A549 (cell line): ENCODE measurements around the gene GAREM1. TPM values are rescaled to one million over a fixed set of nuclear protein-coding genes. Genes with fewer than 3 reads are reported as not detected.

Experiments
- ATAC-seq, 2 experiments: fragments of 200-7000 bp in 1 of 2; fragments of >200 bp in 1 of 2; cut with Nextera tagmentation in 1 of 2; cut with Tn5 transposase in 1 of 2; 3 replicates each; pipeline versions ENCODE4 v1.8.0 to v1.9.1; 2018 to 2020; ENCODE audit warnings: mild to moderate bottlenecking in 1 of 2, moderate library complexity in 1 of 2
- CTCF ChIA-PET: fragments of 300-600 bp; sonication (Branson Sonifier 250); formaldehyde crosslinking; extraction: SDS; loops from one replicate; lab custom pipeline; 2021; ENCODE audit warnings: antibody characterized with exemption, inconsistent platforms; lab: Yijun Ruan, JAX
- POLR2A ChIA-PET: fragments of 350-600 bp; formaldehyde crosslinking; extraction: SDS; loops from one replicate; lab custom pipeline; 2021; ENCODE audit warnings: antibody characterized with exemption, inconsistent platforms; lab: Yijun Ruan, JAX
- DNase-seq, 2 experiments: peaks; one replicate each; pipeline versions ENCODE4 v3.0.0 to v3.0.0-alpha.2; 2011 to 2016; ENCODE audit warnings: low read depth in 1 of 2, low spot score in 1 of 2
- FAIRE-seq: peaks from 2 replicates; lab custom pipeline; 2011; peaks lifted over from hg19 to GRCh38; lab: Jason Lieb, UNC
- H3K27ac ChIP-seq, 2 experiments: fragments of >200 bp; sonication (Bioruptor Twin); formaldehyde crosslinking; 3 replicates each; pipeline ENCODE4 v1.5.1; 2016 to 2017
- H3K4me1 ChIP-seq: fragments of >200 bp; sonication (Bioruptor Twin); formaldehyde crosslinking; 3 replicates; pipeline ENCODE4 v1.6.1; 2016
- H3K4me2 ChIP-seq: fragments of >200 bp; sonication (Bioruptor Twin); formaldehyde crosslinking; 3 replicates; pipeline ENCODE4 v1.6.1; 2016
- H3K4me3 ChIP-seq: fragments of >200 bp; sonication (Bioruptor Twin); formaldehyde crosslinking; 3 replicates; pipeline ENCODE4 v1.5.1; 2016
- H3K9me3 ChIP-seq: fragments of >200 bp; sonication (Bioruptor Twin); formaldehyde crosslinking; 3 replicates; pipeline ENCODE4 v1.6.1; 2016
- BHLHE40 ChIP-seq: IDR thresholded peaks from 2 replicates; pipeline ENCODE4 v1.6.1; 2012; ENCODE audit warnings: low read depth, low read length, inconsistent platforms
- CBX8 ChIP-seq: fragments of 200-600 bp; sonication (generic); IDR thresholded peaks from 2 replicates; pipeline ENCODE4 v1.6.1; 2016
- CEBPB ChIP-seq, 2 experiments: fragments of >200 bp in 1 of 2; sonication (Bioruptor Twin) in 1 of 2; formaldehyde crosslinking in 1 of 2; IDR thresholded peaks; 2 replicates each; pipeline ENCODE4 v1.6.1; 2012 to 2016
- CHD2 ChIP-seq: fragments of 150-350 bp; IDR thresholded peaks from 2 replicates; pipeline ENCODE4 v1.6.1; 2014; ENCODE audit warnings: low read length; ENCODE audit not compliant: partially characterized antibody
- CHD4 ChIP-seq: fragments of 200-600 bp; sonication (generic); IDR thresholded peaks from 2 replicates; pipeline ENCODE4 v1.6.1; 2016; ENCODE audit warnings: antibody characterized with exemption, mild to moderate bottlenecking, borderline replicate concordance
- ESRRA ChIP-seq: fragments of 150-350 bp; IDR thresholded peaks from 2 replicates; pipeline ENCODE4 v1.6.1; 2014; ENCODE audit warnings: mild to moderate bottlenecking, low read length, borderline replicate concordance
- FOXS1 ChIP-seq: fragments of 250-450 bp; sonication (Bioruptor Pico); IDR thresholded peaks from 2 replicates; pipeline ENCODE4 v1.5.0; 2020; ENCODE audit warnings: mild to moderate bottlenecking, moderate library complexity
- HDAC2 ChIP-seq: fragments of 200-600 bp; sonication (generic); IDR thresholded peaks from 2 replicates; pipeline ENCODE4 v1.6.1; 2016
- HOXB13 ChIP-seq: fragments of 250-450 bp; sonication (Bioruptor Pico); IDR thresholded peaks from 2 replicates; pipeline ENCODE4 v1.5.0; 2020; ENCODE audit warnings: low read depth, mild to moderate bottlenecking, moderate library complexity
- JUN ChIP-seq, 2 experiments: fragments of >200 bp; sonication (Bioruptor Twin); formaldehyde crosslinking; IDR thresholded peaks; 2 replicates in 1 of 2; 3 replicates in 1 of 2; pipeline ENCODE4 v1.6.1; 2016 to 2017
- KDM1A ChIP-seq: fragments of 200-600 bp; sonication (generic); IDR thresholded peaks from 2 replicates; pipeline ENCODE4 v1.6.1; 2016; ENCODE audit warnings: low read depth, mild to moderate bottlenecking
- KDM5A ChIP-seq: fragments of 200-600 bp; sonication (generic); IDR thresholded peaks from 2 replicates; pipeline ENCODE4 v1.6.1; 2016; ENCODE audit warnings: antibody characterized with exemption, mild to moderate bottlenecking
- MAFK ChIP-seq: fragments of 450-650 bp; IDR thresholded peaks from 2 replicates; pipeline ENCODE4 v1.6.1; 2014; ENCODE audit not compliant: partially characterized antibody
- NPAS2 ChIP-seq: fragments of 250-450 bp; sonication (Bioruptor Pico); IDR thresholded peaks from 2 replicates; pipeline ENCODE4 v1.8.0; 2022; ENCODE audit warnings: mild to moderate bottlenecking, moderate library complexity, borderline replicate concordance
- NR3C1 ChIP-seq: fragments of >200 bp; sonication (Bioruptor Twin); formaldehyde crosslinking; IDR thresholded peaks from 3 replicates; pipeline ENCODE4 v1.6.1; 2017
- PHF8 ChIP-seq: fragments of 200-600 bp; sonication (generic); IDR thresholded peaks from 2 replicates; pipeline ENCODE4 v1.6.1; 2016; ENCODE audit warnings: low read depth, mild to moderate bottlenecking, antibody characterized with exemption, moderate library complexity, borderline replicate concordance
- POLR2A ChIP-seq: IDR thresholded peaks from 2 replicates; pipeline ENCODE4 v1.6.1; 2012; ENCODE audit warnings: mild to moderate bottlenecking, low read length
- POLR2AphosphoS2 ChIP-seq: conservative IDR thresholded peaks from 2 replicates; pipeline ENCODE4 v1.6.1; 2012; ENCODE audit warnings: low read length, improper control_type of control experiment, inconsistent platforms
- RFX5 ChIP-seq: fragments of 450-650 bp; IDR thresholded peaks from 2 replicates; pipeline ENCODE4 v1.7.1; 2014; ENCODE audit warnings: antibody characterized with exemption, mild to moderate bottlenecking, moderate library complexity
- SREBF2 ChIP-seq: fragments of 450-650 bp; IDR thresholded peaks from 2 replicates; pipeline ENCODE4 v1.6.1; 2014; ENCODE audit warnings: mild to moderate bottlenecking, moderate library complexity
- ZC3H11A ChIP-seq: fragments of 450-650 bp; IDR thresholded peaks from 2 replicates; pipeline ENCODE4 v1.6.1; 2014; ENCODE audit warnings: antibody characterized with exemption, mild to moderate bottlenecking
- ZFP36 ChIP-seq: fragments of 450-650 bp; IDR thresholded peaks from 2 replicates; pipeline ENCODE4 v1.6.1; 2014; ENCODE audit warnings: borderline replicate concordance; ENCODE audit not compliant: partially characterized antibody
- ZSCAN20 ChIP-seq: fragments of 250-450 bp; sonication (Bioruptor Pico); IDR thresholded peaks from 2 replicates; pipeline ENCODE4 v1.8.0; 2022; ENCODE audit warnings: mild to moderate bottlenecking, moderate library complexity
- WGBS: methylation state at CpG from one replicate; pipeline ENCODE4 v1.1.6; 2017; ENCODE audit errors: missing lambda C conversion rate; 5-methylcytosine and 5-hydroxymethylcytosine counted together
- polyA plus RNA-seq, 4 experiments: library from polyadenylated mRNA; depleted of rRNA in 3 of 4; stranded (reverse); fragments of >200 nt; fragmentation: RNase III in 1 of 4; extraction: RNeasy Plus Mini Kit Qiagen cat#74134 plus additional on column Dnase treatment in 1 of 4; gene quantifications; 2 replicates in 3 of 4; 3 replicates in 1 of 4; pipeline ENCODE4 v1.2.3, GENCODE V29; 2011 to 2017
- TF ChIP-seq, protein P1 (sequence below): IDR thresholded peaks from 2 replicates; pipeline ENCODE4 v1.6.1; 2012
- TF ChIP-seq, protein P2 (sequence below): fragments of 250-450 bp; sonication (Bioruptor Pico); IDR thresholded peaks from 2 replicates; pipeline ENCODE4 v1.5.0; 2021; ENCODE audit warnings: mild to moderate bottlenecking, moderate library complexity, borderline replicate concordance
- TF ChIP-seq, protein P3 (sequence below): fragments of 450-650 bp; IDR thresholded peaks from 2 replicates; pipeline ENCODE4 v1.6.1; 2014; ENCODE audit warnings: antibody characterized with exemption
- TF ChIP-seq, protein P4 (sequence below): IDR thresholded peaks from 2 replicates; pipeline ENCODE4 v1.6.1; 2012
- TF ChIP-seq, protein P5 (sequence below): fragments of >200 bp; sonication (Bioruptor Twin); formaldehyde crosslinking; IDR thresholded peaks from 3 replicates; pipeline ENCODE4 v1.5.1; 2016

GAREM1 gene
- polyA plus RNA-seq, 2 of the 4 experiments (the other 2 are of a cell fraction) = 1.3 to 5.0 TPM

DNA sequence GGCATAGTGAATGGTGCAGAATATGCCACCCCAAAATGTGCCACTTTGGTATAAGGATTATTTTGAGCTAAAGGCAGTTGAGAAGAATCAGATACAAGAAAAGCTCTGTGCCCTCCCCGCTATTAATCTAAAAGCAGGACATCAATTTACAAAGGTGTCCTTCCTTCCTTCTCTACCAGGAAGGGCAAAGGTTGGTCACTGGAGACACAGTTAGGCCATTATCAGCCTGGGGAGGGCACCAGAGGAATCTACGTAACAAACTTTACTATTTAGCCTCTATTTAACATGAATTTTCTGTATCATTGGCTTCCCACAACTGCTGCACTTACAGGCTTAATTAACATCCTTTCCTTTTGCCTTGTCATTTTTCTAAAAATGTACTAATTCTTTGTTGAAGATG lies 228.3 kb downstream of the GAREM1 start:
- no peak overlapping the region for H3K4me2 ChIP-seq
- no peak for FAIRE-seq
- H3K27ac ChIP-seq = no peak overlapping the region
- ChIA-PET POLR2A (no interaction called here), CTCF (interaction anchor here (0.6 to 1.2 kb wide), 2 partner anchors 310 to 323 kb away, joined by 3 to 4 read pairs; no protein-coding TSS in a partner anchor)
- no peak for DNase-seq
- H3K4me1 ChIP-seq = no peaks in the 10 kb centered on the region
- H3K4me3 ChIP-seq = no peak overlapping the region
- WGBS = 47% methylated on average over 2 of the region's 2 CpGs
- ATAC-seq = no peak
- H3K9me3 ChIP-seq = no peaks in the 10 kb centered on the region
- TF ChIP-seq MAFK (no peak), HOXB13 (CRISPR knock-in tag) (no peak), POLR2A (no peak), HDAC2 (no peak), BHLHE40 (no peak), ZFP36 (no peak), NR3C1 (no peak), CBX8 (no peak), ZSCAN20 (CRISPR knock-in tag) (no peak), CHD2 (no peak), CHD4 (no peak), SREBF2 (no peak), POLR2AphosphoS2 (no peak), PHF8 (no peak), KDM1A (no peak), ZC3H11A (no peak)
- TF ChIP-seq, protein P1, sequence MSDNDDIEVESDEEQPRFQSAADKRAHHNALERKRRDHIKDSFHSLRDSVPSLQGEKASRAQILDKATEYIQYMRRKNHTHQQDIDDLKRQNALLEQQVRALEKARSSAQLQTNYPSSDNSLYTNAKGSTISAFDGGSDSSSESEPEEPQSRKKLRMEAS = no peak
- TF ChIP-seq, protein P2, sequence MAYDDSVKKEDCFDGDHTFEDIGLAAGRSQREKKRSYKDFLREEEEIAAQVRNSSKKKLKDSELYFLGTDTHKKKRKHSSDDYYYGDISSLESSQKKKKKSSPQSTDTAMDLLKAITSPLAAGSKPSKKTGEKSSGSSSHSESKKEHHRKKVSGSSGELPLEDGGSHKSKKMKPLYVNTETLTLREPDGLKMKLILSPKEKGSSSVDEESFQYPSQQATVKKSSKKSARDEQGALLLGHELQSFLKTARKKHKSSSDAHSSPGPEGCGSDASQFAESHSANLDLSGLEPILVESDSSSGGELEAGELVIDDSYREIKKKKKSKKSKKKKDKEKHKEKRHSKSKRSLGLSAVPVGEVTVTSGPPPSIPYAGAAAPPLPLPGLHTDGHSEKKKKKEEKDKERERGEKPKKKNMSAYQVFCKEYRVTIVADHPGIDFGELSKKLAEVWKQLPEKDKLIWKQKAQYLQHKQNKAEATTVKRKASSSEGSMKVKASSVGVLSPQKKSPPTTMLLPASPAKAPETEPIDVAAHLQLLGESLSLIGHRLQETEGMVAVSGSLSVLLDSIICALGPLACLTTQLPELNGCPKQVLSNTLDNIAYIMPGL = no peak

DNA sequence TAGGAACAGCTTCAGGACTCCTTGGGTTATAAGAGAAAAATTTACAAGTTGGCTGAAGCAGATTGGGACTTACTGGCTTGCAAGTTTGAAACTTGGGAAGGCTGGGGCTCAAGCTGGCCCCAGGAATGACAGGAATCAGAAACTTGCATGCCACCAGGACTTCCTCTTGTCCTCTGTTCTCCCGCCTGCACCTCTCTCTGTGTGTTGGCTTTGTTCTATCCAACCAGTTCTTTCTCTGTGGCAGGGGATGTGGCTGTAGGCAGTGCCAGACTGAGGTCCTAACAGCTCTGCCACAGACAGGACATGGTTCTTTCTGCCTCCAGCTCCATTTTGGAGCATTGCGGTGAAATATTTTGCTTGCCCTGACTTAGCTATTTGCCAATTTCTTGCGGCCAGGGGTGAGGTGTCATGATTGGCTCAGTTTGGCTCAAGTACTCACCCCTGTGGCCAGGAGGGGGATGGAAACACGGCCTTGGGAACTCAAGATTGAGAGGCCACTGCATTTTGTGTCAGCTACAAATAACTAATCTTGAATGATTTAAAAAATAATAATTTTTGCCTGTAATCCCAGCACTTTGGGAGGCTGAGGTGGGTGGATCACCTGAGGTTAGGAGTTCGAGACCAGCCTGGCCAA lies 231.9 kb downstream of the GAREM1 start:
- CTCF ChIA-PET = interaction anchor here (1.0 to 2.0 kb wide), 3 partner anchors 33 to 232 kb away, joined by 3 to 4 read pairs (median 4); partner anchors contain the start of gene GAREM1
- H3K4me3 ChIP-seq = no peak overlapping the region
- H3K27ac ChIP-seq = no peak overlapping the region
- WGBS = 46% methylated on average over 3 of the region's 5 CpGs
- FAIRE-seq = no peak
- POLR2A ChIA-PET = no interaction called here
- TF ChIP-seq NPAS2 (CRISPR knock-in tag) (no peak), CBX8 (no peak), NR3C1 (no peak), CEBPB (IDR thresholded peaks at IDR 0.05) (no peak)
- ATAC-seq = no peak
- H3K9me3 ChIP-seq = no peaks in the 10 kb centered on the region
- H3K4me1 ChIP-seq = no peaks in the 10 kb centered on the region
- no peak overlapping the region for H3K4me2 ChIP-seq
- DNase-seq = no peak

DNA sequence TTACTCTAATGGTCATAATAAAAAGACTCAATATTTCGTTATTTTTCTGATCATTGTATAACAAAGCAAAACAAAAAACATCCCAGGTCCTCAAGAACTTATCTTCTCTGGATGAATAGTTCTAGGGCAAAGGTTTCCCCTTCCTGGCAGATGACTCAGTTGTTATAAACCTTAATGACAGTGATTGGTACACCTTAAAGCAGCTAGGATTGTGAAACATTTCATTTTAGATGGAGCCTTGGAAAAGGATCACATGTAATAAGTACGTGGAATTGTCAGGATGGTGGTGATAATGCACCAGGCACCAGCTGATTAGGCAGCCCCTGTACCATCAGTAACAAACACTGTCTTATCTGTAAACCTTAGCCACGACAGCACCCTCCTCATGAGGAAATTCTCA lies 233.6 kb downstream of the GAREM1 start:
- 5% methylated on average over 3 of the region's 3 CpGs for WGBS
- TF ChIP-seq KDM5A (no peak), JUN (IDR thresholded peaks at IDR 0.05) (no peak), RFX5 (no peak), HDAC2 (no peak), CBX8 (no peak), ESRRA (no peak), FOXS1 (CRISPR knock-in tag) (no peak)
- TF ChIP-seq, protein P3, sequence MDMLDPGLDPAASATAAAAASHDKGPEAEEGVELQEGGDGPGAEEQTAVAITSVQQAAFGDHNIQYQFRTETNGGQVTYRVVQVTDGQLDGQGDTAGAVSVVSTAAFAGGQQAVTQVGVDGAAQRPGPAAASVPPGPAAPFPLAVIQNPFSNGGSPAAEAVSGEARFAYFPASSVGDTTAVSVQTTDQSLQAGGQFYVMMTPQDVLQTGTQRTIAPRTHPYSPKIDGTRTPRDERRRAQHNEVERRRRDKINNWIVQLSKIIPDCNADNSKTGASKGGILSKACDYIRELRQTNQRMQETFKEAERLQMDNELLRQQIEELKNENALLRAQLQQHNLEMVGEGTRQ = no peak
- TF ChIP-seq, protein P4, sequence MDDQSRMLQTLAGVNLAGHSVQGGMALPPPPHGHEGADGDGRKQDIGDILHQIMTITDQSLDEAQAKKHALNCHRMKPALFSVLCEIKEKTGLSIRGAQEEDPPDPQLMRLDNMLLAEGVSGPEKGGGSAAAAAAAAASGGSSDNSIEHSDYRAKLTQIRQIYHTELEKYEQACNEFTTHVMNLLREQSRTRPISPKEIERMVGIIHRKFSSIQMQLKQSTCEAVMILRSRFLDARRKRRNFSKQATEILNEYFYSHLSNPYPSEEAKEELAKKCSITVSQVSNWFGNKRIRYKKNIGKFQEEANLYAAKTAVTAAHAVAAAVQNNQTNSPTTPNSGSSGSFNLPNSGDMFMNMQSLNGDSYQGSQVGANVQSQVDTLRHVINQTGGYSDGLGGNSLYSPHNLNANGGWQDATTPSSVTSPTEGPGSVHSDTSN = no peak
- TF ChIP-seq, protein P5, sequence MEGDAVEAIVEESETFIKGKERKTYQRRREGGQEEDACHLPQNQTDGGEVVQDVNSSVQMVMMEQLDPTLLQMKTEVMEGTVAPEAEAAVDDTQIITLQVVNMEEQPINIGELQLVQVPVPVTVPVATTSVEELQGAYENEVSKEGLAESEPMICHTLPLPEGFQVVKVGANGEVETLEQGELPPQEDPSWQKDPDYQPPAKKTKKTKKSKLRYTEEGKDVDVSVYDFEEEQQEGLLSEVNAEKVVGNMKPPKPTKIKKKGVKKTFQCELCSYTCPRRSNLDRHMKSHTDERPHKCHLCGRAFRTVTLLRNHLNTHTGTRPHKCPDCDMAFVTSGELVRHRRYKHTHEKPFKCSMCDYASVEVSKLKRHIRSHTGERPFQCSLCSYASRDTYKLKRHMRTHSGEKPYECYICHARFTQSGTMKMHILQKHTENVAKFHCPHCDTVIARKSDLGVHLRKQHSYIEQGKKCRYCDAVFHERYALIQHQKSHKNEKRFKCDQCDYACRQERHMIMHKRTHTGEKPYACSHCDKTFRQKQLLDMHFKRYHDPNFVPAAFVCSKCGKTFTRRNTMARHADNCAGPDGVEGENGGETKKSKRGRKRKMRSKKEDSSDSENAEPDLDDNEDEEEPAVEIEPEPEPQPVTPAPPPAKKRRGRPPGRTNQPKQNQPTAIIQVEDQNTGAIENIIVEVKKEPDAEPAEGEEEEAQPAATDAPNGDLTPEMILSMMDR = no peak

More for the DNA sequence above, 233.6 kb downstream of the GAREM1 start:
- no peak overlapping the region for H3K4me3 ChIP-seq
- no peak for ATAC-seq
- ChIA-PET CTCF (interaction anchor here (1.9 to 2.0 kb wide), 2 partner anchors 35 to 234 kb away, joined by 4 read pairs; partner anchors contain the start of gene GAREM1), POLR2A (no interaction called here)
- H3K4me1 ChIP-seq = no peaks in the 10 kb centered on the region
- H3K4me2 ChIP-seq = no peak overlapping the region
- no peak overlapping the region for H3K27ac ChIP-seq
- no peak for DNase-seq
- no peak for FAIRE-seq
- no peaks in the 10 kb centered on the region for H3K9me3 ChIP-seq
